WTC11 (cell line): ENCODE results near the gene RUSF1.

Source experiments
- AFF4 ChIP-seq: sonication (generic); formaldehyde crosslinking; IDR thresholded peaks from 2 replicates; pipeline ENCODE4 v1.8.1; 2023; ENCODE audit warnings: mild to moderate bottlenecking, missing genetic modification reagents, borderline replicate concordance
- ARID4B ChIP-seq: sonication (generic); formaldehyde crosslinking; IDR thresholded peaks from 2 replicates; pipeline ENCODE4 v1.8.0; 2023; ENCODE audit warnings: missing genetic modification reagents, mild to moderate bottlenecking, borderline replicate concordance
- CTCF ChIP-seq: fragments of 200-600 bp; IDR thresholded peaks from 2 replicates; pipeline ENCODE4 v1.8.0; 2022; ENCODE audit warnings: antibody characterized with exemption
- ELF4 ChIP-seq: sonication (generic); formaldehyde crosslinking; IDR thresholded peaks from 2 replicates; pipeline ENCODE4 v1.8.1; 2022; ENCODE audit warnings: low read depth, mild to moderate bottlenecking, moderate library complexity, missing genetic modification reagents
- SP1 ChIP-seq: sonication (generic); formaldehyde crosslinking; conservative IDR thresholded peaks from 2 replicates; pipeline ENCODE4 v1.8.1; 2022; ENCODE audit warnings: missing genetic modification reagents
- TEAD4 ChIP-seq: sonication (generic); formaldehyde crosslinking; IDR thresholded peaks from 2 replicates; pipeline ENCODE4 v1.8.0; 2022; ENCODE audit warnings: mild to moderate bottlenecking, missing genetic modification reagents
- ZMAT4 ChIP-seq: fragments of 250-450 bp; sonication (Bioruptor Pico); IDR thresholded peaks from 2 replicates; pipeline ENCODE4 v1.9.0; 2021; ENCODE audit warnings: mild to moderate bottlenecking
- ZNF232 ChIP-seq: sonication (generic); formaldehyde crosslinking; IDR thresholded peaks from 2 replicates; pipeline ENCODE4 v1.8.0; 2022; ENCODE audit warnings: mild to moderate bottlenecking, missing genetic modification reagents

GRCh38 chr16:31465788-31466370 lies 42.3 kb downstream of the RUSF1 start:
- TF ChIP-seq ZMAT4 (CRISPR knock-in tag) (no peak), AFF4 (no peak), ELF4 (no peak), SP1 (CRISPR knock-in tag) (no peak), ARID4B (CRISPR knock-in tag) (no peak), ZNF232 (CRISPR knock-in tag) (no peak), CTCF (no peak), TEAD4 (CRISPR knock-in tag) (no peak)
